ENCODE measurements around the gene TRAF2.

Gene TRAF2

DNA sequence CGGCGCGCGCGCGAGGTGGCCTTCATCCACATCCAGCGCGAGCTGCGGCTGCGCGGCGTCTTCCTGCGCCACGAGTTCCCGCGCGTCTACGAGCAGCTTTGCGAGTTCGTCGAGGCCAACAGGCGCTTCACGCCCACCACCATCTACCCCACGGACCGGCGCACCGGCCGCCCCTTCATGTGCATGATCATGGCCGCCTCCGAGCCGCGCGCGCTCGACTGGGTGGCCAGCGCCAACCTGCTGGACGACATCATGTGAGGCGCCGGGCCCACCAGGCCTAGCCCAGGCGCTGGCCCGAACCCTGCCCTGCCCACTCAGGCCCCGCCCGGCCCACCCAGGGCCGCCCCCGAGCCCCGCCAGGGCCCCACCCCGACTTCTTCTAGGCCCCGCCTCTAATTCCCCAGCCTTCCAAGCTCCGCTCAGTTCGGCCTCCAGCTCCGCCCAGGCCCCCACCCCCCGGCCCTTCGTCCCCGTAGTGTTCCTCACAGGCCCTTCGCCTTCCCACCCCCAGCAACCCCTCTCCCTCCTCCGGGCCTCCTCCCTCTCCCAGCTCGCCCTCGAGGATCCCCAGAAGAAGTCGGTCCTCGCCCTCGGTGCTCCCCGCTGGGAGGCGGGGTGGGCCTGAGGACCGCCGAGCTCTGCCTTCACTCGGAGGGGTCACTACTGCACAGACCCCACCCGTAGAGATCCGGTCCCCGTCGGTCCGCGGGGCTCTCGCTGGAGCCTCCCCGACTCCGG lies 39.1 kb upstream of the TRAF2 start:
- no peak for DNase-seq

DNA sequence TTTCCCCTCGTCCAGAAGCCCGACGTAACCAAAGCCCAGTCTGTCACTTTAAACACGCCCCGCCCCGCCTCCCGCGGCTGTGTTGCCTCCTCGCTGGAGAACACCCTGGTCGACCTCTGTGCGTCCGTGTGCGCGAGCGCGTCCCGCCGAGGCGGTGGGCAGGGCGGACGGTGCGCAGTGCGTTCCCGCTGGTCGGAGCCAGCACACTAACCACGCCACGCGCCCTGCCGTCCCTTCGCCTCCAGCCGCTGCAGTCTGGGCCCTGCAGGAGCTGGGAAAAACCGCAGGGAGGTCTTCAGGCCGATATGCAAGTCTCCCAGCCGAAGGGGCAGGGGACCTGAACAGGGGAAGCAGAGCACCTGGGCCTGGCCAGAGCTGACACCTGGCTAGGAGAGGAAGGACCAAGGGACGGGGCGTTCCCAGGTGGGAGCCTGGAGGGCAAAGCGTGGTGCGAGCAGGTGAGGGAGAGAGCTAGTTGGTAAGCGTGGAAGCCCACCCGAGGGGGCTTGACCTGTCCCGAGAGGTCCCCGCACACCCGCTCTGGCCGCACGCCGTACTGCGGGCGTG lies 38.4 kb upstream of the TRAF2 start:
- DNase-seq = peak; percentile 8

DNA sequence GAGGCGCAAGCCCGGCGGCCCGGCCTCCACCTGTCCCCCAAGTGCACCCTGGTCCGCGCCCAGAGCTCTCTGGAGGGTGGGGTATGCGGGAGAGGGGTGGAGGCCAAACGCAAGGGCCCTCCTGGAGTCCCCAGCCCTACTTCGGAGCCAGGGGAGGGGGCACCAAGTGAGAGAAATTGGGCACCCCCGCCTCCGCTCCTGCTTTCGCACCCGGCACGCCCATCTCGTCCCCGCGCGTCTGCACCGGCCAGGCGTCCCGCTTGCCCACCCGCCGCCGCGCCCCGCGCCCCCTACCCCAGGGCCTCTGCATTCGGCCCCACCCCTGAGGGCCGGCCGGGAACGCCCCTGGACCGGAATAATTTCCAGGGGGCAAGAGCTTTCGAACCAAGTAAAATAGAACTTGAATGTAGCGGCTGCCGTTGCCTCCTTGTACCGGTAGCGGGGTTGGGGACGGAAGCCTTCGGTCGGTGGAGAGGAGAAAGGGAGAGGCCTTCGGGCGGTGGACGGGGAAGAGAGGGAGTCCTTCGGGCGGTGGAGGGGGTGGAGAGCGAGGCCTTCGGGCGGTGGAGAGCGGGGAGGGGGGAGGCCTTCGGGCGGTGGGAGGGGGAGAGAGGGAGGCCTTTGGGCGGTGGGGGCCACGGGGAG lies 37.8 kb upstream of the TRAF2 start:
- peak; percentile 7 for DNase-seq

DNA sequence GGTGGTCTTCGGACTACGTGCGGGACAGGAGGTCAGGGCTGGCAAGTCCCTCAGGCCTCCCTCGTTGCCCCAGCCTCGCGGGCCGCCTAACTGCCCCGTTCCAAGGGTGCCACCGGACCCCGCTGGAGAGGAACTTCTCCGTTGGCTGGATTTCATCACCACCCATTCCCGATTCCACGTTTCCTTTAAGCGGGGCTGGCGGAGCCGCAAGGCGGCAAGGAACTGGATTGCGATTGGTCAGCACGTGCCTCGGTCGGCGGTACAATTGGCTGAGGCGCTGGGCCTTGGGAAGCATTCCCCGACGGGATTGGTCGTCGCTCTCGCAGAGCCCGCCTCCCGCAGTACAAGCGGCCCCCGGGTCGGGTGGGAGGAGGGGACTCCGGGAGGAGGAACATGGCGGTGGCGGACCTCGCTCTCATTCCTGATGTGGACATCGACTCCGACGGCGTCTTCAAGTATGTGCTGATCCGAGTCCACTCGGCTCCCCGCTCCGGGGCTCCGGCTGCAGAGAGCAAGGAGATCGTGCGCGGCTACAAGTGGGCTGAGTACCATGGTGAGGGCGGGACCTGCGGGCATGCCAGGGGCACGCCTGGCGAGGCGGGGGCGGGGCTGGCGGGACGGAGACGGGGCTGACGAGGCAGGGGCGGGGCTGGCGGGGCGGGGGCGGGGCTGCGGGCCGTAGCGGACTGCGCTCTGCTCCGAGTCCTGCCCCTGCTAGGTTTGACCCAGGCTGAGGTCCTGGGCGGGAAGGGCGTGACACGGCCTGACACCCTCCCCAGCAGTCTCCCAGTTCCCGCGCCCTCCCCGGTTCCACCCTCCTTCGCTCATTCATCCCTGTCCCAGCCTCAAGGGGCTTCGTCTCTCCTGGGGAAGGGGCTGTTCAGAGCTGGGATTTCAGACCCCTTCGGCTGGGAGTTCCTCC lies 37.0 kb upstream of the TRAF2 start, which contains the start of gene PHPT1:
Gene PHPT1 (plus strand): TSS at position 372 of the 922 bp plus-strand sequence. CDS start 22 bp downstream, at position 394.
- peak; percentile 93 for DNase-seq

DNA sequence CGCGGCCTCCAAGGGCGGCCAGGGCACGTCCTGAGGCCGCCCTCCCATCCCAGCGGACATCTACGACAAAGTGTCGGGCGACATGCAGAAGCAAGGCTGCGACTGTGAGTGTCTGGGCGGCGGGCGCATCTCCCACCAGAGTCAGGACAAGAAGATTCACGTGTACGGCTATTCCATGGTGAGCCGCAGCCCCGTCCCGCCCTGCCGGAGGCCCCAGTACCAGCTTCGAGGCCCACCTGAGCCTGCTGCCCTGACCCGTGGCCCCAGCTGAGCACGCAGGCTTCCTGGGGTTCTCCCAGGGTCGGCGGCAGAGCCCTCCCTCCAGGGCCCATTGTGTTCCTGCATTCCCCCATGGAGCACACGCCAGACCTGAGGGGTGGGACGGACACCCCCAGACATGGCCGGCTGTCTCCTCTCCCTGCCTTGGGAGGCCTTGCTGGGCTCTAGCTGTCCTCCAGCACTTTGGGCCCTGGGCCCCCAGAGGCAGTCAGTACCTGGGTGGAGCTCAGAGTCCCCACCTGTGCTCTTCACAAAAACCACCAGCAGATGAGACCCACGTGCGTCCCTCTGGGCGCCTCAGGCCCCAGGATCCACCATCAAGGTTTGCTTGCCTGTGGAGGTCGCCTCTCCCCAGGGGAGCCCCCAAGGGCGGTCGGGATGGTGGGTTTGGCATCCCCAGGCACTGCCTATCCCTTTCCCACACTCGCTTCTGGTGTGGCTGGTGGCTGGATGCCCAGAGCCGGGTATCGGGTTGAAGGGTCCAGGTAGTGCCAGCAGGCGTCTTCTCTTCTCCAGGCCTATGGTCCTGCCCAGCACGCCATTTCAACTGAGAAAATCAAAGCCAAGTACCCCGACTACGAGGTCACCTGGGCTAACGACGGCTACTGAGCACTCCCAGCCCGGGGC lies 36.1 kb upstream of the TRAF2 start:
- no peak for DNase-seq

DNA sequence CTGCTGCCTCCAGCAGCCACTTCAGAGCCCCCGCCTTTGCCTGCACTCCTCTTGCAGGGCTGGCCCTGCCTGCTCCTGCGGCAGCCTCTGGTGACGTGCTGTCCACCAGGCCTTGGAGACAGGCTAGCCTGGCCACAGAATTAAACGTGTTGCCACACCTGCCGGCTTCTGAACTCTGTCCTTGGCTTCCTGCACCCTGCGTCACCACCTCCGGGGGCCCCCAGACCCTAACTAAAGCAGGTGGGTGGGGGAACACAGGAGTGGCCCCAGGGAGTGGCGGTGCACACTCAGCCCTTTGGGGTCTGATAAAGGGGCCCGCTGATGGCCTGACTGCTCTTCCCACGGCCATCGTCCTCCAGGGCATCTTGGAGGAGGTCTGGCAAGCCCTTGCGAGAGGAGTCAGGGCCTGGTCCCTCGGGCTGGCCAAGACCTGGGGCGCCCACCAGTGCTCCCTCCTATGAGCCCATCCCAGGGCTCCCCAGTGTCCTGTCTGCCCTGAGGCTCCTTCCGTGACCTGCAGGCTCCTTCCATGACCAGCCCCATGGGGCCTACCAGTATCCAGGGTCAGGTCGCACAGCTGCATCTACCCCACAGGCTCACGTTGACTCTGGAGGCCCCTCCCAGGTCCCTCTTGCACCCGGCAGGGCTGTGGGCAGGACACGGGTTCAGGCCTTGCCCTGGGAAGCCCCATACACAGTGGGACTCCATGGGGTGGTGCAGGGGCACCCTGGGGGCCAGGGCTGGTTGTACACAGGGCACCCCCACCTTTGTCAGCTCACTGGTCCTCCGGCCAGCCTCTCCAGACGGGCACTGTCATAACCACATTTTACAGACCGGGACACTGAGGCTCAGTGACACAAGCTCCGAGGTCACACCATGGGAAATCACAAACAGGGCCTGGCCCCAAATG lies 35.2 kb upstream of the TRAF2 start:
- DNase-seq = no peak

DNA sequence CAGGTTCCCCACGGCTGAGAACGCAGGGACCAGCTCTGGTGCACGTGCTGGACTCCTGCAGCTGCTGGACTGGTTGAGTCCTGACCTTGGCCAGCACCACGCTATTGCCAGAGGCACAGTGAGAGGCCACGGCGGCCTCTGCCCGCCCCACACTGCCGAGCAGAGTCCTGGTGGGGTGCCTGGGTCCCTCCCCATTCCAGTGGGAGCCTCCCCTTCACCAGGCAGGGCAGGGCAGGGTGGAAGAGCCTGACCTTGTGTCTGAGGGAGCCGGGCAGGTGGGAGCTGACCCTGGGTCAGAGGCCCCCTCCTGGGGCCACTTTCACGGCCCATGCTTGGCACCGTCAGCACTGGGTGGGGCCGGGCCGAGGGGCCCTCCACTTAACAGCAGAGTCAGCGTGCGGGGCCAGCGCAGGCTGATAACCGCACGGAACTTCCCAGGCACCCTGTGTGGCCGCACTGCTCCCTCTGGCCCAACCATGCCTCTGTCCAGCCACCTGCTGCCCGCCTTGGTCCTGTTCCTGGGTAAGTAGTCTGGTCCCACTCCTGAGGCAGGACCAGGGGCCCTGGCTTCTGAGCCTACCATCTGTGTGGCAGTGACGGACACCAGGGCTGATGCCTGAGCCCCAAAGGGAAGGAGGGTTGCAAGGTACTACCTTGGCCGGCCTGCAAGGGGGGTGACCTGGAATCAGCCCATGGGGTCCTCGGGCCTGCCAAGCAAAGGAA lies 34.2 kb upstream of the TRAF2 start, which contains the start of gene MAMDC4:
Gene MAMDC4 (plus strand): TSS at position 406 of the 723 bp plus-strand sequence. CDS start 71 bp downstream, at position 477.
- no peak for DNase-seq

DNA sequence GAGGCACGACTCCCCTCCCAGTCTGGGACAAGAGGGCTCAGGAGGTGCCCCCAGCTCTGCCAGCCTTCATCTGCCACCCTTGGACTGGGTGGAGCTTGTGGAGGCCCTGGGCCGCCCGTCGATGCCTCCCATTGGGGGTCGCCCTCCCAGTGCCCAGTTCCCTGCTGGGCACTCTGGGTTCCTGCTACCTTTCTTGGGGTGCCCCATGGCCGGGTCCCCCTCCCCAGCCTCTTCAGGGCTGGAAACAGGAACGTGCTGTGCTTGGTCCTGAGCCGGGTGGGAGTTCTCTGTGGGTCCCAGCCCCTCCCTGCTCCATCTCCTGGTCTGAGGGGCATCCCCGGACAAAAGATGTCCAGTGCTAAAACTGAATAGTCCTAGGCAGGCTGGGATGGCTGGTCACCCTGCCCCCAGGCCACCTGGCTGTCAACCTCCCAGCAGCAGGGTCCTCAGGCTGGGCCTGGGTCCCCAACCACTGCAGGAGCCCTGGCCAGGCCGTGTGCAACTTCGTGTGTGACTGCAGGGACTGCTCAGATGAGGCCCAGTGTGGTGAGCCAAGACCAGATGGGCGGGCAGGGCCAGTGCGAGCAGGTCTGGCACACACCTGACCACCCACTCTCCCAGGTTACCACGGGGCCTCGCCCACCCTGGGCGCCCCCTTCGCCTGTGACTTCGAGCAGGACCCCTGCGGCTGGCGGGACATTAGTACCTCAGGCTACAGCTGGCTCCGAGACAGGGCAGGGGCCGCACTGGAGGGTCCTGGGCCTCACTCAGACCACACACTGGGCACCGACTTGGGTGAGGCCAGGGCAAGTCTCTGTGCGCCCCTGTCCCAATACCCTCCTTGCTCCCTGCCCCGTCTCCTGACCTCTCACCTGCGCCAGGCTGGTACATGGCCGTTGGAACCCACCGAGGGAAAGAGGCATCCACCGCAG lies 33.4 kb upstream of the TRAF2 start:
- no peak for DNase-seq

DNA sequence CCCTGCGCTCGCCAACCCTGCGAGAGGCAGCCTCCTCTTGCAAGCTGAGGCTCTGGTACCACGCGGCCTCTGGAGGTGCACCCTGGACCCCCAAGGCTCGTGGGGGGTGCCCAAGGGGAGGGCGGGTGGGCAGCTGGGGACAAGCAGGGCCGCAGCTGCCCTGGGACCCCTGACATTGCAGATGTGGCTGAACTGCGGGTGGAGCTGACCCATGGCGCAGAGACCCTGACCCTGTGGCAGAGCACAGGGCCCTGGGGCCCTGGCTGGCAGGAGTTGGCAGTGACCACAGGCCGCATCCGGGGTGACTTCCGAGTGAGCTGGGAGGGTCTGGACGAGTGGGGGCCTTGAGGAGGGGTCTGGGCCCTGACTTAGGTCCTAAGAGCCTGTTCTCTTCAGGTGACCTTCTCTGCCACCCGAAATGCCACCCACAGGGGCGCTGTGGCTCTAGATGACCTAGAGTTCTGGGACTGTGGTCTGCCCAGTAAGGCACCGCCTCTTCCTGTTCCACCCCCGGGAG lies 32.7 kb upstream of the TRAF2 start:
- no peak for DNase-seq

DNA sequence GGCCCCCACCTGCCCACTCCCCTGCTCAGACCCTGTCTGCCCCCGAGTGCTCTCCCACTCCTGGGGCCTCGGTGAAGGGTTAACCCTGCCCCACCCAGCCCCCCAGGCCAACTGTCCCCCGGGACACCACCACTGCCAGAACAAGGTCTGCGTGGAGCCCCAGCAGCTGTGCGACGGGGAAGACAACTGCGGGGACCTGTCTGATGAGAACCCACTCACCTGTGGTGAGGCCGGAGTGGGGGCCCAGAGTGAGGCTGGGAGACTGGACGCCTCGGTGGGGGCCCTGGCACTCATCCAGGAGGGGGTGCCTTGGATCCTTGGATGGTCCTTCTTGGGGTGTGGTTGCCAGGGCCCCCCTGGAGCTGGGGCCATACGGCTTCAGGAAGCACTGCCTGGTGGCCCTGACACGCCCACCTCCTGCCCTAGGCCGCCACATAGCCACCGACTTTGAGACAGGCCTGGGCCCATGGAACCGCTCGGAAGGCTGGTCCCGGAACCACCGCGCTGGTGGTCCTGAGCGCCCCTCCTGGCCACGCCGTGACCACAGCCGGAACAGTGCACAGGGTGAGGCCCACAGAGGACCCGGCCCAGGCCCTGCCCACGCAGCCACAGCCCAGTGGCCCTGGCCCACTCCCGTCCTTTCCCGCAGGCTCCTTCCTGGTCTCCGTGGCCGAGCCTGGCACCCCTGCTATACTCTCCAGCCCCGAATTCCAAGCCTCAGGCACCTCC lies 32.0 kb upstream of the TRAF2 start:
- no peak for DNase-seq

DNA sequence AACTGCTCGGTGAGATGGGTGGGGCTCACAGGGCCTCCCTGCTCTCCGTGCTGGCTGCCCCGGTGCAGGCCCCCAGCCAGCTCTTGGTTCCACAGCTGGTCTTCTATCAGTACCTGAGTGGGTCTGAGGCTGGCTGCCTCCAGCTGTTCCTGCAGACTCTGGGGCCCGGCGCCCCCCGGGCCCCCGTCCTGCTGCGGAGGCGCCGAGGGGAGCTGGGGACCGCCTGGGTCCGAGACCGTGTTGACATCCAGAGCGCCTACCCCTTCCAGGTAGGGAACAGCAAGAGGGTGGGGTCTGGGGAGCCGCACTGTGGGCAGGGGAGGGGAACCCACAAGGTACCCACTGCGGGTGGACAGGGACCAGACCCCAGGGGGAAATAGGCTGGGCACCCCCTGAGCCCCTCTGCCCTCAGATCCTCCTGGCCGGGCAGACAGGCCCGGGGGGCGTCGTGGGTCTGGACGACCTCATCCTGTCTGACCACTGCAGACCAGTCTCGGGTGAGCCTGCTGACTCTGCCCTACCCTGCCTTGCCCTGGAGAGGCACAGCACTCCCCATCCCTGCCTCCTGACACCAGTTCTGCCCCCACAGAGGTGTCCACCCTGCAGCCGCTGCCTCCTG lies 31.4 kb upstream of the TRAF2 start:
- DNase-seq = no peak

DNA sequence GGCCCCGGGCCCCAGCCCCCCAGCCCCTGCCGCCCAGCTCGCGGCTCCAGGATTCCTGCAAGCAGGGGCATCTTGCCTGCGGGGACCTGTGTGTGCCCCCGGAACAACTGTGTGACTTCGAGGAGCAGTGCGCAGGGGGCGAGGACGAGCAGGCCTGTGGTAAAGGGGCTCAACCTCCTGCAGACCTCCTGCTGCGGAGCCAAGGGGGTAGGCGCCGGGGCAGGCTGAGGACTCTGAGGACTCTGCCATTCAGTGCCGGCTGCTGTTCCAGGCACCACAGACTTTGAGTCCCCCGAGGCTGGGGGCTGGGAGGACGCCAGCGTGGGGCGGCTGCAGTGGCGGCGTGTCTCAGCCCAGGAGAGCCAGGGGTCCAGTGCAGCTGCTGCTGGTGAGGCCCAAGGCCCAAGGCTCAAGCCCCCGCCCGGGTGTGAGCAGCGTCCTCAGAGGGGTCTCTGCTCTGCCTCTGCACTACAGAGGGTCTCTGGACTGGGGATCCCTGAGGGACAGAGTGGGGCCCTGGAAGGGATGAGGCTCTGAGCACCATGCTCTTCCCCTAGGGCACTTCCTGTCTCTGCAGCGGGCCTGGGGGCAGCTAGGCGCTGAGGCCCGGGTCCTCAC lies 30.7 kb upstream of the TRAF2 start:
- DNase-seq = no peak

DNA sequence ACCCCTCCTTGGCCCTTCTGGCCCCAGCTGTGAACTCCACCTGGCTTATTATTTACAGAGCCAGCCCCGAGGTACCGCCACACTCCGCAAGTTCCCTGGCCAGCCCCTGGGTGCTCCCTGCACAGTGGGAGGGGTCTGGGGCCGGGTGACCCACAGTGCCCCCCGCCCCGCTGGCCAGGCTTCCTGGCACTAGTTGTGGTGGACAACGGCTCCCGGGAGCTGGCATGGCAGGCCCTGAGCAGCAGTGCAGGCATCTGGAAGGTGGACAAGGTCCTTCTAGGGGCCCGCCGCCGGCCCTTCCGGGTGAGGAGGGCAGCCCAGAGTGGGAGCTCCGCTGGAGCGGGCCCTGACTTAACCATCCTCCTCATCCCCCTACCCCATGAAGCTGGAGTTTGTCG lies 30.2 kb upstream of the TRAF2 start:
- no peak for DNase-seq

DNA sequence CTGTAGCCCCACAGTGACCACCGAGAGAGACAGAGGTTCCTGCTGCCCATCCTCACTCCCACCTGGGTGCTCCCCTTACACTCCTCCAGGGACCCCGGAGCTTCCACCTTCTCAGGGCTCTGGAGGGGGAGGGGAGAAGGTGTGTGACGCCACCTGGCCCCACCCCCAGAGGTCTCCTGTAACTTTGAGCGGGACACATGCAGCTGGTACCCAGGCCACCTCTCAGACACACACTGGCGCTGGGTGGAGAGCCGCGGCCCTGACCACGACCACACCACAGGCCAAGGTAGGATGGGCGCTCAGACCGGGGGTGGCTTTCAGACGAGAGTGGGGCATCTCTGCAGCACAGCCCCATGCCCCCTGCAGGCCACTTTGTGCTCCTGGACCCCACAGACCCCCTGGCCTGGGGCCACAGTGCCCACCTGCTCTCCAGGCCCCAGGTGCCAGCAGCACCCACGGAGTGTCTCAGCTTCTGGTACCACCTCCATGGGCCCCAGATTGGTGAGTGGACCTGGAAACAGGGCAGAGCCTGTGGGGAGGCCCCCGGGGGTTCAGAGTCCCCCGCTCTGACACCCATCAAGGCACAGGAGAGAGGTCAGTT lies 29.7 kb upstream of the TRAF2 start:
- DNase-seq = no peak

DNA sequence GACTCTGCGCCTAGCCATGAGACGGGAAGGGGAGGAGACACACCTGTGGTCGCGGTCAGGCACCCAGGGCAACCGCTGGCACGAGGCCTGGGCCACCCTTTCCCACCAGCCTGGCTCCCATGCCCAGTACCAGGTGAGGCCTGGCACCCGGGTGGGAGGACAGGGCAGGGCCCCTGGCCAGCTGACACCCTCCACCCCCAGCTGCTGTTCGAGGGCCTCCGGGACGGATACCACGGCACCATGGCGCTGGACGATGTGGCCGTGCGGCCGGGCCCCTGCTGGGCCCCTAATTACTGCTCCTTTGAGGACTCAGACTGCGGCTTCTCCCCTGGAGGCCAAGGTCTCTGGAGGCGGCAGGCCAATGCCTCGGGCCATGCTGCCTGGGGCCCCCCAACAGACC lies 29.1 kb upstream of the TRAF2 start:
- DNase-seq = no peak

DNA sequence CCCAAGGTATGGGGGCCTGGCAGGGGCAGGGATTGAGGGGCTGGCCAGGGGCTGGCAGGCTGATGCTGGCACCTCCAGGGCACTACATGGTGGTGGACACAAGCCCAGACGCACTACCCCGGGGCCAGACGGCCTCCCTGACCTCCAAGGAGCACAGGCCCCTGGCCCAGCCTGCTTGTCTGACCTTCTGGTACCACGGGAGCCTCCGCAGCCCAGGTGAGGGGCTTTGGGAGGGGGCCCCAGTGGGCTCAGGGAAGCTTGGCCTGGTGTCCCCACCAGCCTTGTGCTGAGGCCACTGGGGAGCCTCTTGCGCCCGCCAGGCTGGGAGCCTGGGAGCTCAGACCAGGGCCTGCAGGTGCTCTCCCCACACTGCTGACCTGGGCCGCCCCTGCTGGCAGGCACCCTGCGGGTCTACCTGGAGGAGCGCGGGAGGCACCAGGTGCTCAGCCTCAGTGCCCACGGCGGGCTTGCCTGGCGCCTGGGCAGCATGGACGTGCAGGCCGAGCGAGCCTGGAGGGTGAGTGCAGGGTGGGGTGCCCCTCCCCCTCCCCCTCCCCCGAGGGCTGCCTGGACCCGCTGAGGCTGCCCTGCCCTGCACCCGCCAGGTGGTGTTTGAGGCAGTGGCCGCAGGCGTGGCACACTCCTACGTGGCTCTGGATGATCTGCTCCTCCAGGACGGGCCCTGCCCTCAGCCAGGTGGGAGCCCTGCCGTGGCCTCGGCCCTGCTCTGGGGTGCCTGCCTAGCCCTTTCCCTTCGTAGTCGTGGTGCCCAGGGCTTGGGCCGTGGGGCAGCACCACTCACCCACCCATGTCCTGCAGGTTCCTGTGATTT lies 28.5 kb upstream of the TRAF2 start:
- no peak for DNase-seq
